Vein endothelial cell (primary cell): ENCODE measurements around the gene LUZP4. TPM values are rescaled to one million over a fixed set of nuclear protein-coding genes. Genes with fewer than 3 reads are reported as not detected.

Source experiments
- total RNA-seq: library from RNA; depleted of rRNA; stranded (reverse); fragments of >200 nt; gene quantifications from 2 replicates; pipeline ENCODE4 v1.2.3, GENCODE V29; 2012

LUZP4 gene
- total RNA-seq = not detected in 2 replicates

GRCh38 chrX:115289465-115289864, at the start of gene LUZP4:
Gene LUZP4, plus strand, starts transcription at chrX:115289715. Its CDS starts 45 bp downstream, at chrX:115289760.

Other genes with a start within 250 kb of the LUZP4 start
- not detected in 2 replicates for gene RBMXL3, start 100.3 kb upstream of the LUZP4 start, total RNA-seq
- gene LRCH2, start 55.6 kb upstream of the LUZP4 start, total RNA-seq = 4.9 and 5.0 TPM in 2 replicates